Measurements from ENCODE around the gene EPG5. TPM values are rescaled to one million over a fixed set of nuclear protein-coding genes. Genes with fewer than 3 reads are reported as not detected.

EPG5 gene
- total and polyA plus RNA-seq, 10 of the 15 experiments (the other 5 are each of a cell fraction or from before 2014, with no cell fraction given), result 1.9 to 27.7 (median 9.0) TPM

DNA sequence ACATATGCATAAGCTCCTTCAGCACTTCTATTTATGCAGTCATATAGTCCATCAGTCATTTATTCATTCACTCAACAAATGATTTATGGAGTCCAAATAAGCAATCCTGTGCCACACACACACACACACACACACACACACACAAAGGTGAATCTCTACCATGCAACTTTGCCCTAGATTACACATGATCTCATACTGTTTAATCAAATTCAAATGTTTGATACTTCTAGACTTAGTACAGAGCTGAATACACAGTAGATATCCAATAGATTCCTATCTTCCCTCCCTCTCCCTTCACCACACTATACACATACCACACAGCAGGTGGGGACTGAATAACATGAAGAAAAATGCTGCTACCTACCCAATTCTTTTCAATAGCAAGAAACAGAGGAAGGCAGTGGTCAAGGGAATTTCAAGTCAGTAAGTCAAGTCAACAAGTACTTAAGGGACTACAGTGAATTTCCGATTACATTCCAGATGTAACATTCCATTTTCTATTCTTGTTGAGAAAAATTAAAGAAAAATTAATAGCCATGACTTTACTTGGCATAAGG is 65.4 kb downstream of the EPG5 start (continued):
- TF ChIP-seq IRF3 (IDR thresholded peaks at IDR 0.05) (no peak), RELA (IDR thresholded peaks at IDR 0.05; ENCODE audit: borderline replicate concordance, partially characterized antibody) (no peak), NFXL1 (IDR thresholded peaks at IDR 0.05; ENCODE audit: borderline replicate concordance) (no peak), RCOR1 (conservative IDR thresholded peaks at IDR 0.05; ENCODE audit: low read depth, low read length) (no peak)
- TF ChIP-seq, protein P1, sequence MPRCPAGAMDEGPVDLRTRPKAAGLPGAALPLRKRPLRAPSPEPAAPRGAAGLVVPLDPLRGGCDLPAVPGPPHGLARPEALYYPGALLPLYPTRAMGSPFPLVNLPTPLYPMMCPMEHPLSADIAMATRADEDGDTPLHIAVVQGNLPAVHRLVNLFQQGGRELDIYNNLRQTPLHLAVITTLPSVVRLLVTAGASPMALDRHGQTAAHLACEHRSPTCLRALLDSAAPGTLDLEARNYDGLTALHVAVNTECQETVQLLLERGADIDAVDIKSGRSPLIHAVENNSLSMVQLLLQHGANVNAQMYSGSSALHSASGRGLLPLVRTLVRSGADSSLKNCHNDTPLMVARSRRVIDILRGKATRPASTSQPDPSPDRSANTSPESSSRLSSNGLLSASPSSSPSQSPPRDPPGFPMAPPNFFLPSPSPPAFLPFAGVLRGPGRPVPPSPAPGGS (IDR thresholded peaks at IDR 0.05; ENCODE audit: borderline replicate concordance, insufficient read depth, low read depth, low read length, poor library complexity, severe bottlenecking), result no peak
- TF ChIP-seq, protein P2, sequence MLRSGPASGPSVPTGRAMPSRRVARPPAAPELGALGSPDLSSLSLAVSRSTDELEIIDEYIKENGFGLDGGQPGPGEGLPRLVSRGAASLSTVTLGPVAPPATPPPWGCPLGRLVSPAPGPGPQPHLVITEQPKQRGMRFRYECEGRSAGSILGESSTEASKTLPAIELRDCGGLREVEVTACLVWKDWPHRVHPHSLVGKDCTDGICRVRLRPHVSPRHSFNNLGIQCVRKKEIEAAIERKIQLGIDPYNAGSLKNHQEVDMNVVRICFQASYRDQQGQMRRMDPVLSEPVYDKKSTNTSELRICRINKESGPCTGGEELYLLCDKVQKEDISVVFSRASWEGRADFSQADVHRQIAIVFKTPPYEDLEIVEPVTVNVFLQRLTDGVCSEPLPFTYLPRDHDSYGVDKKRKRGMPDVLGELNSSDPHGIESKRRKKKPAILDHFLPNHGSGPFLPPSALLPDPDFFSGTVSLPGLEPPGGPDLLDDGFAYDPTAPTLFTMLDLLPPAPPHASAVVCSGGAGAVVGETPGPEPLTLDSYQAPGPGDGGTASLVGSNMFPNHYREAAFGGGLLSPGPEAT (IDR thresholded peaks at IDR 0.05; ENCODE audit: low read depth), result no peak

GRCh38 chr18:45900623-45901022 is 66.5 kb downstream of the EPG5 start:
- no peak overlapping the region for H3K9ac ChIP-seq (ENCODE audit: control insufficient read depth, insufficient read depth, low read length)
- SMC1A ChIA-PET (ENCODE audit: uncharacterized antibody, unreplicated experiment), result interaction anchor here (0.9 kb wide), 1 partner anchor 15 kb away, joined by 3 read pairs; no protein-coding TSS in a partner anchor
- no peaks in the 10 kb centered on the region for H3K79me2 ChIP-seq (ENCODE audit: control insufficient read depth, insufficient read depth, low read length)
- no peaks in the 10 kb centered on the region for H3K27me3 ChIP-seq (replicated peaks in 1 of 2; ENCODE audit: control insufficient read depth in 2 of 2, insufficient read depth in 2 of 2, low read length in 1 of 2)
- H4K20me1 ChIP-seq (ENCODE audit: control insufficient read depth, insufficient read depth), result no peaks in the 10 kb centered on the region
- 81% methylated on average over 4 of the region's 4 CpGs for WGBS (ENCODE audit: insufficient coverage, insufficient replicate concordance, low lambda C conversion rate, missing lambda C conversion rate)
- CTCF ChIA-PET, result interaction anchor here (0.7 to 2.3 kb wide), 2 partner anchors 13 to 178 kb away, joined by 3 to 8 read pairs; no protein-coding TSS in a partner anchor
- ATAC-seq (no peak), DNase-seq (ENCODE audit: low read depth, low spot score) (no peak), FAIRE-seq (no peak)
- no peak overlapping the region for H3K27ac ChIP-seq (ENCODE audit: control insufficient read depth, insufficient read depth)
- no TSS peak for BruUV-seq (replicated peaks)
- POLR2A ChIA-PET, result interaction anchor here (0.6 kb wide), 1 partner anchor 109 kb away, joined by 5 read pairs; no protein-coding TSS in a partner anchor
- no peak overlapping the region for H3K4me3 ChIP-seq
- H2AFZ ChIP-seq (ENCODE audit: control insufficient read depth, low read depth, low read length), result no peak overlapping the region
- no peak overlapping the region for H3K4me2 ChIP-seq (ENCODE audit: control insufficient read depth, insufficient read depth)
- H3K36me3 ChIP-seq (ENCODE audit: control insufficient read depth in 2 of 2, insufficient read depth in 2 of 2, low read length in 1 of 2), result peaks cover 6 to 22% of the 10 kb centered on the region in 2 experiments; a peak in 3 of 4 replicates
- H3K4me1 ChIP-seq (ENCODE audit: control insufficient read depth, insufficient read depth, low read length), result no peaks in the 10 kb centered on the region
- RAD21 ChIA-PET (ENCODE audit: unreplicated experiment), result interaction anchor here (1.0 to 1.2 kb wide), 2 partner anchors 235 to 238 kb away, joined by 3 read pairs; no protein-coding TSS in a partner anchor
- H3K9me3 ChIP-seq (replicated peaks; ENCODE audit: control insufficient read depth, insufficient read depth, low read length), result no peaks in the 10 kb centered on the region
- in situ Hi-C loops (cut with MboI), result no loop called here
- TF ChIP-seq PKNOX1 (IDR thresholded peaks at IDR 0.05), result no peak
- TF ChIP-seq, protein P3, sequence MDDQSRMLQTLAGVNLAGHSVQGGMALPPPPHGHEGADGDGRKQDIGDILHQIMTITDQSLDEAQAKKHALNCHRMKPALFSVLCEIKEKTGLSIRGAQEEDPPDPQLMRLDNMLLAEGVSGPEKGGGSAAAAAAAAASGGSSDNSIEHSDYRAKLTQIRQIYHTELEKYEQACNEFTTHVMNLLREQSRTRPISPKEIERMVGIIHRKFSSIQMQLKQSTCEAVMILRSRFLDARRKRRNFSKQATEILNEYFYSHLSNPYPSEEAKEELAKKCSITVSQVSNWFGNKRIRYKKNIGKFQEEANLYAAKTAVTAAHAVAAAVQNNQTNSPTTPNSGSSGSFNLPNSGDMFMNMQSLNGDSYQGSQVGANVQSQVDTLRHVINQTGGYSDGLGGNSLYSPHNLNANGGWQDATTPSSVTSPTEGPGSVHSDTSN (IDR thresholded peaks at IDR 0.05; ENCODE audit: insufficient replicate concordance, low read depth, low read length), result no peak
- TF ChIP-seq KDM1A (IDR thresholded peaks at IDR 0.05; ENCODE audit: borderline replicate concordance), result no peak
- no peak for TF ChIP-seq DPF2 (IDR thresholded peaks at IDR 0.05)
- no peak for TF ChIP-seq SMAD1 (IDR thresholded peaks at IDR 0.05; ENCODE audit: low read depth, partially characterized antibody)
- intact Hi-C loops (cut with micrococcal nuclease; ENCODE audit: unreplicated experiment), result no loop called here
